ENCODE data around the gene GLB1L2. TPM values are rescaled to one million over a fixed set of nuclear protein-coding genes. Genes with fewer than 3 reads are reported as not detected.

The GLB1L2 gene
- total RNA-seq, 1 experiment from 2014 or later = 27.1 TPM

GRCh38 chr11:134341805-134342571 is 10.2 kb downstream of the GLB1L2 start:
- Histone ChIP-seq H3K9me3 (ENCODE audit: control insufficient read depth in 1 of 2, insufficient read depth in 1 of 2, low read depth in 1 of 2, low read length in 2 of 2) (no peaks in the 10 kb centered on the region), H3K4me2 (ENCODE audit: low read length) (no peak overlapping the region), H3K36me3 (ENCODE audit: control insufficient read depth in 1 of 2, insufficient read depth in 2 of 2, low read length in 2 of 2) (no peaks in the 10 kb centered on the region), H3K27ac (ENCODE audit: low read depth, low read length) (no peak overlapping the region), H3K27me3 (ENCODE audit: insufficient read depth, low read length) (no peaks in the 10 kb centered on the region), H3K9ac (ENCODE audit: low read length) (no peak overlapping the region), H4K20me1 (ENCODE audit: insufficient read depth) (no peaks in the 10 kb centered on the region), H3K79me2 (ENCODE audit: insufficient read depth, low read length) (no peaks in the 10 kb centered on the region), H3K4me1 (ENCODE audit: control insufficient read depth in 1 of 2, insufficient read depth in 2 of 2, low read length in 2 of 2) (peaks cover 4 to 21% of the 10 kb centered on the region in 2 experiments; a peak in 3 of 4 replicates), H3K4me3 (replicated peaks in 1 of 2; ENCODE audit: low read depth in 1 of 2, low read length in 2 of 2) (no peak overlapping the region), H2AFZ (ENCODE audit: low read depth, low read length, poor library complexity, severe bottlenecking) (no peak overlapping the region), H3K9me2 (ENCODE audit: insufficient read depth) (no peaks in the 10 kb centered on the region)
- intact Hi-C loops (cut with micrococcal nuclease) = no loop called here
- BruUV-seq (replicated peaks) = no TSS peak
- no peak for ATAC-seq
- RAD21 ChIA-PET (ENCODE audit: low non-redundant PET in 1 of 2, low total read pairs in 2 of 2, uncharacterized antibody in 2 of 2, unreplicated experiment in 2 of 2) = no interaction called here
- POLR2A ChIA-PET = no interaction called here
- DNase-seq (ENCODE audit: low read depth, low spot score) = no peak
- TF ChIP-seq EGR1 (IDR thresholded peaks at IDR 0.05; ENCODE audit: low read depth) (no peak), EZH2 (IDR thresholded peaks at IDR 0.05) (no peak), EZH2phosphoT487 (IDR thresholded peaks at IDR 0.05; ENCODE audit: borderline replicate concordance) (no peak), CBX3 (IDR thresholded peaks at IDR 0.05; ENCODE audit: low read depth) (no peak), MAX (IDR thresholded peaks at IDR 0.05) (no peak), REST (IDR thresholded peaks at IDR 0.05; ENCODE audit: low read depth) (no peak), RAD21 (IDR thresholded peaks at IDR 0.05; ENCODE audit: low read depth) (no peak), TCF7L2 (IDR thresholded peaks at IDR 0.05; ENCODE audit: borderline replicate concordance, extremely low read depth, insufficient read depth, insufficient read length) (no peak), POLR2AphosphoS5 (IDR thresholded peaks at IDR 0.05; ENCODE audit: low read depth, low read length) (no peak), ZNF274 (IDR thresholded peaks at IDR 0.05; ENCODE audit: low read depth, low read length) (no peak)
- CTCF ChIA-PET = no interaction called here

Measured in HCT116 (cell line).